Heart left ventricle (tissue), 16 donors: ENCODE data around the gene FRK. TPM values are rescaled to one million over a fixed set of nuclear protein-coding genes. Genes with fewer than 3 reads are reported as not detected.

ENCODE experiments used
- ATAC-seq, 4 donors: fragments of 200-7000 bp; cut with Tn5 transposase; one replicate each; pipeline ENCODE4 v1.9.1; 2020 to 2022; ENCODE audit warnings: moderate library complexity in 4 of 4, mild to moderate bottlenecking in 3 of 4, moderate number of reproducible peaks in 1 of 4
- DNase-seq, 5 donors: peaks; one replicate each; pipeline ENCODE4 v3.0.0-alpha.2; 2020
- H3K27ac ChIP-seq, 12 donors: fragments of 200-600 bp; sonication (generic) in 4 of 12; one replicate each; pipeline versions ENCODE4 v1.5.0 to v1.8.0; 2016 to 2022; ENCODE audit warnings: mild to moderate bottlenecking in 2 of 12
- H3K27me3 ChIP-seq, 9 donors: fragments of 200-600 bp; sonication (generic) in 2 of 9; one replicate each; pipeline versions ENCODE4 v1.5.1 to v1.8.0; 2016 to 2022; ENCODE audit warnings: mild to moderate bottlenecking in 3 of 9
- H3K36me3 ChIP-seq, 9 donors: fragments of 200-600 bp; sonication (generic) in 2 of 9; one replicate each; pipeline versions ENCODE4 v1.5.0 to v1.8.0; 2018 to 2022; ENCODE audit warnings: mild to moderate bottlenecking in 2 of 9
- H3K4me1 ChIP-seq, 12 donors: fragments of 200-600 bp; sonication (generic) in 4 of 12; one replicate each; pipeline versions ENCODE4 v1.5.0 to v1.8.0; 2016 to 2022; ENCODE audit warnings: mild to moderate bottlenecking in 3 of 12
- H3K4me3 ChIP-seq, 12 donors: fragments of 200-600 bp; sonication (generic) in 4 of 12; one replicate each; pipeline versions ENCODE4 v1.5.0 to v1.8.0; 2017 to 2022; ENCODE audit warnings: mild to moderate bottlenecking in 9 of 12, moderate library complexity in 4 of 12
- H3K9me3 ChIP-seq, 12 donors: fragments of 200-600 bp; sonication (generic) in 4 of 12; one replicate each; pipeline versions ENCODE4 v1.5.0 to v1.8.0; 2016 to 2022; ENCODE audit warnings: mild to moderate bottlenecking in 1 of 12
- CTCF ChIP-seq, 12 donors: fragments of 200-600 bp; sonication (generic) in 4 of 12; IDR thresholded peaks; one replicate each; pipeline versions ENCODE4 v1.5.0 to v1.8.0; 2018 to 2022; ENCODE audit warnings: antibody characterized with exemption in 12 of 12, mild to moderate bottlenecking in 5 of 12
- POLR2A ChIP-seq, 2 donors: fragments of 450-650 bp; IDR thresholded peaks; one replicate each; pipeline ENCODE4 v1.6.1; 2017; ENCODE audit warnings: antibody characterized with exemption in 2 of 2, mild to moderate bottlenecking in 2 of 2, moderate library complexity in 2 of 2
- WGBS, 4 donors: extraction: QIAGEN DNeasy Blood & Tissue Kit in 2 of 4; methylation state at CpG; one replicate each; pipeline versions ENCODE4 v1.1.5 to v1.1.7; 2013 to 2018; 5-methylcytosine and 5-hydroxymethylcytosine counted together
- intact Hi-C, 10 donors: fragments of 100-400 bp; cut with DNase I; formaldehyde crosslinking; loops; one replicate each; pipeline versions ENCODE4 v1.11.1 to v1.14.2; 2022
- polyA plus RNA-seq, 2 donors: library from polyadenylated mRNA; stranded (reverse); fragments of 200-250 nt; gene quantifications; one replicate each; pipeline ENCODE4 v1.2.3, GENCODE V29; 2013
- total RNA-seq, 9 donors: library from RNA; depleted of rRNA in 2 of 9; stranded (reverse); fragments of >200 nt in 2 of 9; fragmentation: NEBNext Ultra II Directional in 3 of 9; extraction: Animal tissue kit (Norgen Biotek cat#: 25700) in 3 of 9; gene quantifications; one replicate each; pipeline versions ENCODE4 v1.1.0 to v1.2.4, GENCODE V29; 2016 to 2023
- donor health status: ischemic (EF 13 %, LVEDD 7.1; RV severe dilation, severe dysfunction).
- donor health status: healthy with polysubstance abuse.
- donor health status: DM: no; HTN: yes; CAD: no.
- donor health status: DM: no; HTN: no; CAD: no.
- donor health status: ischemic (EF 25% LVEDD 6.9; RV normal size, moderate dysfunction).
- donor health status: ischemic (EF 25% LVEDD 5.7; RV mildly dilated, moderate dysfunction).
- donor health status: healthy.
- donor health status: DM: yes; HTN: yes; CAD: no.
- donor health status: ischemic (EF 35%, LVEDD 5.7; RV mildly dilated, moderate dysfunction).
- donor health status: nonischemic (EF 11% LVEDD 7.7; RV severe dilation, severe dysfunction).
- donor health status: DM: yes; HTN: yes; CAD: no.
- donor health status: PGD.
- donor health status: ischemic (EF 29% LVEDD 5.4; RV normal size, mild dysfunction).
- donor health status: nonischemic (EF 23%, LVEDD 6.1; RV moderate dilation, normal function).

FRK gene
- total and polyA plus RNA-seq, 11 donors = 1.4 to 10.8 (median 6.3) TPM

GRCh38 chr6:115909923-115910546 is 150.7 kb downstream of the FRK start:
- peaks cover 0 to 2% (median 0%) of the 10 kb centered on the region in 9 donors for H3K27me3 ChIP-seq
- WGBS, 4 donors = 58 to 76% (median 69%) methylated on average over 9 of the region's 9 CpGs
- TF ChIP-seq CTCF (IDR thresholded peaks at IDR 0.05) = no peak
- TF ChIP-seq POLR2A (IDR thresholded peaks at IDR 0.05) = no peak
- ATAC-seq (no peak), DNase-seq (no peak)
- no peaks in the 10 kb centered on the region for H3K4me1 ChIP-seq
- intact Hi-C loops = no loop called here
- no peak overlapping the region for H3K27ac ChIP-seq
- H3K9me3 ChIP-seq = no peaks in the 10 kb centered on the region
- H3K36me3 ChIP-seq = no peaks in the 10 kb centered on the region
- H3K4me3 ChIP-seq = no peak overlapping the region

GRCh38 chr6:115908906-115909559 is 151.7 kb downstream of the FRK start:
- Histone ChIP-seq H3K27me3 (peaks cover 0 to 2% (median 0%) of the 10 kb centered on the region in 9 donors), H3K4me3 (no peak overlapping the region), H3K9me3 (no peaks in the 10 kb centered on the region), H3K27ac (no peak overlapping the region), H3K36me3 (no peaks in the 10 kb centered on the region), H3K4me1 (no peaks in the 10 kb centered on the region)
- TF ChIP-seq POLR2A (IDR thresholded peaks at IDR 0.05) (no peak), CTCF (IDR thresholded peaks at IDR 0.05) (no peak)
- DNase-seq = no peak
- 65 to 72% (median 67%) methylated on average over 5 of the region's 5 CpGs for WGBS, 4 donors
- no peak for ATAC-seq
- intact Hi-C loops = no loop called here

GRCh38 chr6:115905471-115905870 is 155.2 kb downstream of the FRK start:
- no peak for ATAC-seq
- intact Hi-C loops = no loop called here
- H3K4me3 ChIP-seq = no peak overlapping the region

More at GRCh38 chr6:115905471-115905870, 155.2 kb downstream of the FRK start:
- no peaks in the 10 kb centered on the region for H3K4me1 ChIP-seq
- no peak overlapping the region for H3K27ac ChIP-seq
- no peak for TF ChIP-seq CTCF (IDR thresholded peaks at IDR 0.05)
- no peak for TF ChIP-seq POLR2A (IDR thresholded peaks at IDR 0.05)
- 49 to 78% (median 66%) methylated on average over 5 of the region's 5 CpGs for WGBS, 4 donors
- H3K9me3 ChIP-seq = no peaks in the 10 kb centered on the region
- DNase-seq = no peak
- no peaks in the 10 kb centered on the region for H3K27me3 ChIP-seq
- no peaks in the 10 kb centered on the region for H3K36me3 ChIP-seq
